Renal pelvis (tissue), 3 donors: ENCODE results near the gene TTF1. TPM values are rescaled to one million over a fixed set of nuclear protein-coding genes. Genes with fewer than 3 reads are reported as not detected.

Experiments used
- polyA plus RNA-seq, 3 donors: library from polyadenylated mRNA; unstranded; fragments of 120-200 nt; gene quantifications; one replicate each; pipeline ENCODE4 v1.2.1, GENCODE V29; 2013; ENCODE audit not compliant: insufficient read length in 3 of 3

The TTF1 gene
- polyA plus RNA-seq, 3 donors = 16.1 to 23.1 (median 19.1) TPM

Other genes with a start within 250 kb of the TTF1 start
- gene NTNG2, start 244.8 kb downstream of the TTF1 start, polyA plus RNA-seq = under 1 TPM; 0.34 to 0.74 (median 0.41) TPM
- 10 to 100 TPM; 42.8 to 66.7 (median 58.2) TPM for gene SETX, start 51.9 kb downstream of the TTF1 start, polyA plus RNA-seq
- 1 to 10 TPM in 2 of 3 donors, under 1 TPM in 1; 0.84 to 1.7 (median 1.3) TPM for gene CFAP77, start 3.4 kb upstream of the TTF1 start, polyA plus RNA-seq
- under 1 TPM in 1 of 3 donors, not detected in 2; 0.12 TPM for gene BARHL1, start 175.8 kb upstream of the TTF1 start, polyA plus RNA-seq